Gastrocnemius medialis (tissue), 4 donors: ENCODE measurements around the gene ASIC2. TPM values are rescaled to one million over a fixed set of nuclear protein-coding genes. Genes with fewer than 3 reads are reported as not detected.
A peak's percentile ranks its signal among the peaks of the same experiment; 100 is the strongest.

Source experiments
- ATAC-seq, 2 donors: fragments of 150-250 bp; one replicate each; pipeline ENCODE4 v1.9.1; 2016
- DNase-seq, 2 donors: peaks; one replicate each; pipeline ENCODE4 v3.0.0-alpha.2; 2019
- H3K27ac ChIP-seq, 4 donors: fragments of 200-600 bp; sonication (generic); 1 replicate in 1 of 4; 2 replicates in 3 of 4; pipeline ENCODE4 v1.5.1; 2016 to 2018; ENCODE audit warnings: mild to moderate bottlenecking in 2 of 4, moderate library complexity in 1 of 4
- H3K27me3 ChIP-seq, 3 donors: fragments of 200-600 bp; sonication (generic) in 2 of 3; 1 replicate in 1 of 3; 2 replicates in 2 of 3; pipeline versions ENCODE4 v1.5.1 to v1.6.0; 2016 to 2019; ENCODE audit warnings: mild to moderate bottlenecking in 1 of 3, moderate library complexity in 1 of 3
- H3K36me3 ChIP-seq, 2 donors: fragments of 200-600 bp; sonication (generic) in 1 of 2; one replicate each; pipeline ENCODE4 v1.5.1; 2017 to 2018
- H3K4me1 ChIP-seq, 2 donors: fragments of 200-600 bp; sonication (generic) in 1 of 2; one replicate each; pipeline ENCODE4 v1.5.1; 2016 to 2017; ENCODE audit warnings: mild to moderate bottlenecking in 2 of 2
- H3K4me3 ChIP-seq, 4 donors: fragments of 200-600 bp; sonication (generic) in 3 of 4; 1 replicate in 1 of 4; 2 replicates in 3 of 4; pipeline ENCODE4 v1.5.1; 2016 to 2019; ENCODE audit warnings: mild to moderate bottlenecking in 2 of 4
- H3K9me3 ChIP-seq, 3 donors: fragments of 200-600 bp; sonication (generic) in 2 of 3; 1 replicate in 1 of 3; 2 replicates in 2 of 3; pipeline ENCODE4 v1.5.1; 2016 to 2019
- POLR2A ChIP-seq, 2 donors: fragments of 450-650 bp; IDR thresholded peaks; one replicate each; pipeline ENCODE4 v1.6.1; 2017; ENCODE audit warnings: antibody characterized with exemption in 2 of 2, mild to moderate bottlenecking in 2 of 2, moderate library complexity in 2 of 2
- in situ Hi-C, 4 donors: fragments of 200-750 bp; cut with MboI; loops; one replicate each; pipeline versions ENCODE4 v1.15.0 to v1.8.0; 2017; ENCODE audit warnings: low sequenced_read_pairs in 4 of 4
- intact Hi-C: fragments of 100-400 bp; cut with DNase I; formaldehyde crosslinking; loops from one replicate; pipeline ENCODE4 v1.15.1; 2023; ENCODE audit warnings: low total_unique reads
- total RNA-seq, 4 donors: library from RNA; depleted of rRNA; stranded (reverse); fragments of >200 nt; gene quantifications; one replicate each; pipeline versions ENCODE4 v1.1.0 to v1.2.3, GENCODE V29; 2016
- TF ChIP-seq, protein P1 (sequence below), 5 experiments: fragments of 450-650 bp in 3 of 5; fragments of 200-600 bp in 2 of 5; sonication (generic) in 2 of 5; IDR thresholded peaks in 4 of 5; conservative IDR thresholded peaks in 1 of 5; 1 replicate in 4 of 5; 2 replicates in 1 of 5; pipeline ENCODE4 v1.5.1; 2016 to 2019; ENCODE audit warnings: antibody characterized with exemption in 5 of 5, mild to moderate bottlenecking in 3 of 5, moderate library complexity in 3 of 5

Gene ASIC2
- total RNA-seq, 4 donors from 2014 or later: not detected

DNA sequence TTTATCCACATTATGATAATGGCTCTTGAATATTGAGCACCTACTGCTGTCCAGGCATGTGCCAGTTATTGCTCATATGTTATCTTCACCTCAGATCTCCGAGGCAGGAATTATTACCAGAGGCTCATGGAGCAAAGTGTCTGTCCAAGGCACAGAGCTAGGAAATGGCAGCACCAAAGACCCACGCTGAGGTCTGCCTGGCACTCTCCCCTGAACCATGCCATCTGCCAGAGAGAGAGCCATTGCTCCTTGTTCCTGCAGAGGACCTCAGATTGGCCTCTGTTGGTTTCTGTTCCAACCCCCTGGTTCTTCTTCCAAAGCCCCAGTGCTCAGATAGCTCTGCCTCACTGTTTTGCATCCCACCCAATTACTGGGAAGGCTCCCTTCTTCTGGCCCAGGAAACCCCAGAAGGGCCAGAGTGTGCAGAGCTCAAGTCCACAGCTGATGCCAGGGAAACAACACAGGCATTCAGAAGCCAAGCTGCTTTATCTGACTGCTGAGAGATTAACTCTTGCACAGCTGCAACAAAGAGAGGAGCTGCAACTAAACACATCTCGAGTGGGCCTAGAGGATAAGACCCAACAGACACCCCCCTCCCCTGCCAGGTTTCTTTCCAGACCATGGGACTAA lies 5.9 kb downstream of the ASIC2 start:
- Histone ChIP-seq H3K27ac (no peak overlapping the region), H3K9me3 (no peaks in the 10 kb centered on the region), H3K4me1 (no peaks in the 10 kb centered on the region), H3K27me3 (peaks cover 4 to 16% (median 12%) of the 10 kb centered on the region in 3 donors), H3K36me3 (no peaks in the 10 kb centered on the region), H3K4me3 (no peak overlapping the region)
- DNase-seq (no peak), ATAC-seq (no peak)
- TF ChIP-seq, protein P1, sequence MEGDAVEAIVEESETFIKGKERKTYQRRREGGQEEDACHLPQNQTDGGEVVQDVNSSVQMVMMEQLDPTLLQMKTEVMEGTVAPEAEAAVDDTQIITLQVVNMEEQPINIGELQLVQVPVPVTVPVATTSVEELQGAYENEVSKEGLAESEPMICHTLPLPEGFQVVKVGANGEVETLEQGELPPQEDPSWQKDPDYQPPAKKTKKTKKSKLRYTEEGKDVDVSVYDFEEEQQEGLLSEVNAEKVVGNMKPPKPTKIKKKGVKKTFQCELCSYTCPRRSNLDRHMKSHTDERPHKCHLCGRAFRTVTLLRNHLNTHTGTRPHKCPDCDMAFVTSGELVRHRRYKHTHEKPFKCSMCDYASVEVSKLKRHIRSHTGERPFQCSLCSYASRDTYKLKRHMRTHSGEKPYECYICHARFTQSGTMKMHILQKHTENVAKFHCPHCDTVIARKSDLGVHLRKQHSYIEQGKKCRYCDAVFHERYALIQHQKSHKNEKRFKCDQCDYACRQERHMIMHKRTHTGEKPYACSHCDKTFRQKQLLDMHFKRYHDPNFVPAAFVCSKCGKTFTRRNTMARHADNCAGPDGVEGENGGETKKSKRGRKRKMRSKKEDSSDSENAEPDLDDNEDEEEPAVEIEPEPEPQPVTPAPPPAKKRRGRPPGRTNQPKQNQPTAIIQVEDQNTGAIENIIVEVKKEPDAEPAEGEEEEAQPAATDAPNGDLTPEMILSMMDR (IDR thresholded peaks at IDR 0.05 in 4 of 5, conservative IDR thresholded peaks at IDR 0.05 in 1 of 5): no peak
- TF ChIP-seq POLR2A (IDR thresholded peaks at IDR 0.05): no peak
- intact Hi-C loops: no loop called here
- in situ Hi-C loops: loop anchor here in 2 of 4 donors (25.0 kb wide), 1 partner anchor 100 kb away; no protein-coding TSS in a partner anchor

DNA sequence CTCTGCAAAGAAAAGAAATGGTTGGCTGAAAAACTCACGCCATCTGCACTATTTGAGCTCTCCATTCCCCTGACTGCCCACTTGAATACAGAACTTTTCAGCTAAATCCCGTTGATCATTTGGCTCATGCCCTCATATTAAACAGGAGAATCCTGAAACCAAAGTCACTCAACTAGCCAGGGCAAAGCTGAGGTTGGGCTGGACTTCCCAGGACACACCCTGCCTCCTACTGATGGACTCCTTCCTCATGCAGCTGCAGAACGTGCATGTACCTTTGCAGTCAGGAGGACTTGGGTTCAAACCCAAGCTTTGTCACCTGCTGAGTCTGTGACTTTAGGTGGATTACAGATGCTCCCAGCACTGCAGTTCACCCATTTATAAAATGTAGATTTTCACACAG lies 7.7 kb downstream of the ASIC2 start:
- in situ Hi-C loops: loop anchor here in 2 of 4 donors (25.0 kb wide), 1 partner anchor 102 kb away; no protein-coding TSS in a partner anchor

DNA sequence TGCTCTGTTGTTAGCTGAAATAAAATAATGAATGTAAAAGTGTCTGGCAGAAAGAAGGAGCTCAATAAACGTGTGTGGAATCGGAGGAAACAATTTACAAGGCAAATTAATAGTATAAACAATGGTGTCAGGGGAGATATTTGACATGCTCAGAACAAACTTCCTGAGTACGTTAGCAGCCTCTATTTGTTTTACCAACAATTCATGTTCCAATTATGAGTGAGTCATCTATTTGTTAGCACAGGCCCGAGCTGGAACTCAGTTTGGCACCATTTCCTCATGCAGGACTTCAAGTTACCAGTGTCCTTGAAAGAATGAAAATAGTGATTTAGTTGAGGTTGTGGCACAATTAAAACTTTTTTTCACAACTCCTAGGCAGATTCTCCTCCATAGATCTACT lies 9.1 kb downstream of the ASIC2 start:
- ATAC-seq: no peak
- no peaks in the 10 kb centered on the region for H3K9me3 ChIP-seq
- in situ Hi-C loops: loop anchor here in 2 of 4 donors (25.0 kb wide), 1 partner anchor 103 kb away; no protein-coding TSS in a partner anchor
- H3K36me3 ChIP-seq: no peaks in the 10 kb centered on the region
- no peak for TF ChIP-seq POLR2A (IDR thresholded peaks at IDR 0.05)
- TF ChIP-seq, protein P1 (IDR thresholded peaks at IDR 0.05 in 4 of 5, conservative IDR thresholded peaks at IDR 0.05 in 1 of 5): no peak
- intact Hi-C loops: no loop called here
- H3K4me3 ChIP-seq: no peak overlapping the region
- H3K27me3 ChIP-seq: peaks cover 0 to 3% (median 2%) of the 10 kb centered on the region in 3 donors
- peak in 1 of 2 donors; percentile 14 for DNase-seq
- H3K4me1 ChIP-seq: no peaks in the 10 kb centered on the region
- H3K27ac ChIP-seq: no peak overlapping the region

More for the DNA sequence above, 7.7 kb downstream of the ASIC2 start:
- DNase-seq: no peak
- no peak for ATAC-seq
- no peak overlapping the region for H3K4me3 ChIP-seq
- TF ChIP-seq POLR2A (IDR thresholded peaks at IDR 0.05): no peak
- TF ChIP-seq, protein P1 (IDR thresholded peaks at IDR 0.05 in 4 of 5, conservative IDR thresholded peaks at IDR 0.05 in 1 of 5): no peak
- intact Hi-C loops: no loop called here
- H3K36me3 ChIP-seq: no peaks in the 10 kb centered on the region
- H3K4me1 ChIP-seq: no peaks in the 10 kb centered on the region
- H3K27ac ChIP-seq: no peak overlapping the region
- peaks cover 3 to 6% (median 4%) of the 10 kb centered on the region in 3 donors for H3K27me3 ChIP-seq
- no peaks in the 10 kb centered on the region for H3K9me3 ChIP-seq

DNA sequence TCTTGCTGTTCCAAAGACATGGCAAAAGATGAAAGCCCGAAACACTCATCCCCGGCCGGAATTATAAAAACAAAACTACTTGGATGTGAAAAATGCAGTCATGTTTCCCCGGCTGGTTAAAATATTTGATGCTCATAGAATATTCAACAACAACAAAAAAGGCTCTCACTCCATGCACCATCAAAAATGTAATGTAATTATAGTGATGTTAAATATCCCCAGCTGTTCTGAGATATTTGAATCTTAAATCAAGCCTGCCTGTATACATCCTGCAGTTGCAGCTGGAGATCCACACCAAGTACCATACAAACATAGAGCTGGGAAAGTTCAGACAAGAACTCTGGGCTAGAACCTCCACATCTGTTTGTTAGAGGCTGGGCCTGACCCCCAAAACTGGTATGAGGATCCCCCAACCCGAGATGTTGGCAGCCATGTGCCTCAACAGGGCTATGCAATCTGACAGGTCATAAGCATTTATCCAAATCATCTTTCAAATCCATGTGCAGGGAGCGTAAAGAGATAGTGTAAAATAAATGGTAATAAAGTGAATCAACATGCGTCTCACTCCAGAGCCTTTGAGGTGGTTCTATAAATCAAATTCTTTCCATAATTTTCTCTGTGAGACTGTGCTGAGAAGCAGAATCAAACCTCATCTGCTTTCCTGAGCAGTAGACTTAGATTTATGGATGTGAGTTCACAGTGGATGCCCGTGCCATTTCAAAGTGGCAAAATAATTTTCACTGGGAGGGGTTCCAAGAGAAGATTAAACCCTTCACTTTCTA lies 12.7 kb downstream of the ASIC2 start:
- no peak for ATAC-seq
- intact Hi-C loops: no loop called here
- TF ChIP-seq, protein P1 (IDR thresholded peaks at IDR 0.05 in 4 of 5, conservative IDR thresholded peaks at IDR 0.05 in 1 of 5): no peak
- no peak for TF ChIP-seq POLR2A (IDR thresholded peaks at IDR 0.05)
- Histone ChIP-seq H3K9me3 (no peaks in the 10 kb centered on the region), H3K4me3 (no peak overlapping the region), H3K36me3 (no peaks in the 10 kb centered on the region), H3K4me1 (no peaks in the 10 kb centered on the region), H3K27me3 (peaks cover 0 to 3% (median 0%) of the 10 kb centered on the region in 3 donors), H3K27ac (no peak overlapping the region)
- DNase-seq: no peak
- in situ Hi-C loops: loop anchor here in 2 of 4 donors (25.0 kb wide), 1 partner anchor 107 kb away; no protein-coding TSS in a partner anchor
